ENCODE measurements around the gene ATP6AP1.
A peak's percentile ranks its signal among the peaks of the same experiment; 100 is the strongest.

ATP6AP1 gene

DNA sequence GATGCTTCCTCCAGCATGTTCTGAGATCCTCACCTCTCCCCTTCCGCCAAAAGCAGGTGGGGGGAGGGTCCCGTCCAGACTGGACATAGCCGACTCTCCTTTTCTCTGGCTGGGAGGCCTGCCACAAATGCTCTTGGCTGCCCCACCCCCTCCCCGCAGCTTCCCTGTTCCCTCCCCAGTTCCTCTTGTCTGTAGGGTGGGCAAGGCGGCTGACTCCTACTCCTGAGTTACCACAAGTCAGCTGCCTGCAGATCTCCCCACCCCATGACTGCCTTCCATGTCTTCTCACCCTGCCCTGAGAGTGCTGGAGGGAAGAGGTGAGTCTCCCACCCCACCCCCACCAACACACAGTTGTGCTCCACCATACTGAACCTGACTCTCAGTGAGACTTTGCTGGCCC lies 2.9 kb downstream of the ATP6AP1 start:
- H3K27me3 ChIP-seq (ENCODE audit: control insufficient read depth in 1 of 2, insufficient read depth in 1 of 2, low read length in 2 of 2) = peaks cover 0 to 3% of the 10 kb centered on the region in 2 experiments
- no peak overlapping the region for H3K9ac ChIP-seq (ENCODE audit: low read length)
- H2BK120ac ChIP-seq (ENCODE audit: low read depth, low read length) = no peak overlapping the region
- H3K4me1 ChIP-seq (ENCODE audit: control insufficient read depth, insufficient read depth, low read depth, low read length) = peaks cover 26% of the 10 kb centered on the region
- H3K27ac ChIP-seq (ENCODE audit: low read length, poor library complexity, severe bottlenecking) = no peak overlapping the region
- H3K14ac ChIP-seq (ENCODE audit: low read length in 2 of 2) = no peak overlapping the region
- H2BK12ac ChIP-seq (ENCODE audit: low read length in 2 of 2) = peak overlapping the region in 1 of 2 experiments; percentile 52
- DNase-seq = no peak
- H3K23ac ChIP-seq (ENCODE audit: low read length in 2 of 2) = no peak overlapping the region
- H2AK5ac ChIP-seq (ENCODE audit: low read length, severe bottlenecking) = no peak overlapping the region
- no peak overlapping the region for H4K8ac ChIP-seq (ENCODE audit: low read length)
- WGBS = 81% methylated on average over 3 of the region's 5 CpGs
- H2BK15ac ChIP-seq (ENCODE audit: low read depth, poor library complexity, severe bottlenecking) = no peak overlapping the region
- H2AFZ ChIP-seq (ENCODE audit: low read depth, low read length) = no peak overlapping the region
- no peak overlapping the region for H3K4me2 ChIP-seq (ENCODE audit: low read length, poor library complexity, severe bottlenecking)
- H2BK5ac ChIP-seq (ENCODE audit: low read depth, low read length, poor library complexity, severe bottlenecking) = no peak overlapping the region
- peaks cover 43 to 54% of the 10 kb centered on the region in 2 experiments for H3K36me3 ChIP-seq (ENCODE audit: control insufficient read depth in 1 of 2, insufficient read depth in 2 of 2, low read depth in 1 of 2, low read length in 2 of 2)
- H3K18ac ChIP-seq (ENCODE audit: low read depth in 1 of 2, low read length in 2 of 2) = no peak overlapping the region
- no peak overlapping the region for H4K91ac ChIP-seq (ENCODE audit: low read length)
- no peaks in the 10 kb centered on the region for H3K9me3 ChIP-seq (ENCODE audit: control insufficient read depth, low read length)
- H3K79me1 ChIP-seq (replicated peaks; ENCODE audit: low read length, poor library complexity, severe bottlenecking) = peaks cover 10% of the 10 kb centered on the region
- H3K4ac ChIP-seq (ENCODE audit: low read depth in 1 of 2, low read length in 2 of 2) = no peak overlapping the region
- H3K4me3 ChIP-seq (ENCODE audit: insufficient read depth in 1 of 2, low read depth in 1 of 2, low read length in 2 of 2) = no peak overlapping the region

DNA sequence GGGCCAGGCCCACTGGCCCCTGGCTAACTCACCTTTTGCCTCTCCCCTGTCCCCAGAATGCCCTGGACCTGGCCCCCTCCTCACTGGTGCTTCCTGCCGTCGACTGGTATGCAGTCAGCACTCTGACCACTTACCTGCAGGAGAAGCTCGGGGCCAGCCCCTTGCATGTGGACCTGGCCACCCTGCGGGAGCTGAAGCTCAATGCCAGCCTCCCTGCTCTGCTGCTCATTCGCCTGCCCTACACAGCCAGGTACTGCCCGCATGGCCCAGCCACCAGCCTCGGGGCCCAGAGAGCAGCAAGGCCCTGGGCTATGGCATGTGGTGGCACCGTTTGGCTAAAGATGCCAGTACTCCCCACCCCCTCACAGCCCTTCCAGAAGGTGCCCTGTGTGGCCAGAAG lies 3.7 kb downstream of the ATP6AP1 start:
- no peak overlapping the region for H2BK5ac ChIP-seq (ENCODE audit: low read depth, low read length, poor library complexity, severe bottlenecking)
- H3K9ac ChIP-seq (ENCODE audit: low read length) = no peak overlapping the region
- 96% methylated on average over 4 of the region's 8 CpGs for WGBS
- no peak overlapping the region for H2BK12ac ChIP-seq (ENCODE audit: low read length in 2 of 2)
- no peak overlapping the region for H3K4me3 ChIP-seq (ENCODE audit: insufficient read depth in 1 of 2, low read depth in 1 of 2, low read length in 2 of 2)
- H3K23ac ChIP-seq (ENCODE audit: low read length in 2 of 2) = no peak overlapping the region
- H2AK5ac ChIP-seq (ENCODE audit: low read length, severe bottlenecking) = no peak overlapping the region
- H2BK15ac ChIP-seq (ENCODE audit: low read depth, poor library complexity, severe bottlenecking) = no peak overlapping the region
- H4K8ac ChIP-seq (ENCODE audit: low read length) = no peak overlapping the region
- H2BK120ac ChIP-seq (ENCODE audit: low read depth, low read length) = no peak overlapping the region
- no peak overlapping the region for H3K18ac ChIP-seq (ENCODE audit: low read depth in 1 of 2, low read length in 2 of 2)
- no peak overlapping the region for H3K27ac ChIP-seq (ENCODE audit: low read length, poor library complexity, severe bottlenecking)
- peaks cover 43 to 55% of the 10 kb centered on the region in 2 experiments for H3K36me3 ChIP-seq (ENCODE audit: control insufficient read depth in 1 of 2, insufficient read depth in 2 of 2, low read depth in 1 of 2, low read length in 2 of 2)
- no peak overlapping the region for H3K4ac ChIP-seq (ENCODE audit: low read depth in 1 of 2, low read length in 2 of 2)
- H2AFZ ChIP-seq (ENCODE audit: low read depth, low read length) = no peak overlapping the region
- H3K4me2 ChIP-seq (ENCODE audit: low read length, poor library complexity, severe bottlenecking) = no peak overlapping the region
- peaks cover 0 to 3% of the 10 kb centered on the region in 2 experiments for H3K27me3 ChIP-seq (ENCODE audit: control insufficient read depth in 1 of 2, insufficient read depth in 1 of 2, low read length in 2 of 2)
- H3K9me3 ChIP-seq (ENCODE audit: control insufficient read depth, low read length) = no peaks in the 10 kb centered on the region
- H3K4me1 ChIP-seq (ENCODE audit: control insufficient read depth, insufficient read depth, low read depth, low read length) = peaks cover 26% of the 10 kb centered on the region
- no peak overlapping the region for H3K14ac ChIP-seq (ENCODE audit: low read length in 2 of 2)
- no peak for DNase-seq
- H4K91ac ChIP-seq (ENCODE audit: low read length) = no peak overlapping the region
- H3K79me1 ChIP-seq (replicated peaks; ENCODE audit: low read length, poor library complexity, severe bottlenecking) = peaks cover 10% of the 10 kb centered on the region

- no peak for DNase-seq
- H3K4me2 ChIP-seq (ENCODE audit: low read length, poor library complexity, severe bottlenecking) = no peak overlapping the region
- H2AK5ac ChIP-seq (ENCODE audit: low read length, severe bottlenecking) = no peak overlapping the region
- no peaks in the 10 kb centered on the region for H3K9me3 ChIP-seq (ENCODE audit: control insufficient read depth, low read length)
- no peak overlapping the region for H3K4ac ChIP-seq (ENCODE audit: low read depth in 1 of 2, low read length in 2 of 2)
- 97% methylated on average over 7 of the region's 7 CpGs for WGBS
- no peak overlapping the region for H3K27ac ChIP-seq (ENCODE audit: low read length, poor library complexity, severe bottlenecking)
- H2BK15ac ChIP-seq (ENCODE audit: low read depth, poor library complexity, severe bottlenecking) = no peak overlapping the region
- peaks cover 28% of the 10 kb centered on the region for H3K4me1 ChIP-seq (ENCODE audit: control insufficient read depth, insufficient read depth, low read depth, low read length)
- H2BK120ac ChIP-seq (ENCODE audit: low read depth, low read length) = no peak overlapping the region
- no peak overlapping the region for H2BK12ac ChIP-seq (ENCODE audit: low read length in 2 of 2)
- peaks cover 43 to 55% of the 10 kb centered on the region in 2 experiments for H3K36me3 ChIP-seq (ENCODE audit: control insufficient read depth in 1 of 2, insufficient read depth in 2 of 2, low read depth in 1 of 2, low read length in 2 of 2)
- H4K91ac ChIP-seq (ENCODE audit: low read length) = no peak overlapping the region
- no peak overlapping the region for H3K9ac ChIP-seq (ENCODE audit: low read length)
- no peak overlapping the region for H3K4me3 ChIP-seq (ENCODE audit: insufficient read depth in 1 of 2, low read depth in 1 of 2, low read length in 2 of 2)
- H3K23ac ChIP-seq (ENCODE audit: low read length in 2 of 2) = no peak overlapping the region
- H2AFZ ChIP-seq (ENCODE audit: low read depth, low read length) = no peak overlapping the region
- no peak overlapping the region for H4K8ac ChIP-seq (ENCODE audit: low read length)
- peaks cover 0 to 3% of the 10 kb centered on the region in 2 experiments for H3K27me3 ChIP-seq (ENCODE audit: control insufficient read depth in 1 of 2, insufficient read depth in 1 of 2, low read length in 2 of 2)
- no peak overlapping the region for H2BK5ac ChIP-seq (ENCODE audit: low read depth, low read length, poor library complexity, severe bottlenecking)
- peaks cover 10% of the 10 kb centered on the region for H3K79me1 ChIP-seq (replicated peaks; ENCODE audit: low read length, poor library complexity, severe bottlenecking)
- no peak overlapping the region for H3K14ac ChIP-seq (ENCODE audit: low read length in 2 of 2)
- H3K18ac ChIP-seq (ENCODE audit: low read depth in 1 of 2, low read length in 2 of 2) = no peak overlapping the region
Observed at GRCh38 chrX:154433605-154434004, 5.1 kb downstream of the ATP6AP1 start.

GRCh38 chrX:154434394-154435168 lies 6.1 kb downstream of the ATP6AP1 start:
- no peak overlapping the region for H3K14ac ChIP-seq (ENCODE audit: low read length in 2 of 2)
- no peak overlapping the region for H2BK12ac ChIP-seq (ENCODE audit: low read length in 2 of 2)
- H2BK15ac ChIP-seq (ENCODE audit: low read depth, poor library complexity, severe bottlenecking) = no peak overlapping the region
- WGBS = 100% methylated on average over 3 of the region's 7 CpGs
- no peak overlapping the region for H3K27ac ChIP-seq (ENCODE audit: low read length, poor library complexity, severe bottlenecking)
- no peak overlapping the region for H4K91ac ChIP-seq (ENCODE audit: low read length)
- H3K4ac ChIP-seq (ENCODE audit: low read depth in 1 of 2, low read length in 2 of 2) = no peak overlapping the region
- H3K36me3 ChIP-seq (ENCODE audit: control insufficient read depth in 1 of 2, insufficient read depth in 2 of 2, low read depth in 1 of 2, low read length in 2 of 2) = peaks cover 43 to 64% of the 10 kb centered on the region in 2 experiments
- no peak overlapping the region for H2BK5ac ChIP-seq (ENCODE audit: low read depth, low read length, poor library complexity, severe bottlenecking)
- H3K27me3 ChIP-seq (ENCODE audit: control insufficient read depth in 1 of 2, insufficient read depth in 1 of 2, low read length in 2 of 2) = peaks cover 0 to 3% of the 10 kb centered on the region in 2 experiments
- no peak overlapping the region for H2AFZ ChIP-seq (ENCODE audit: low read depth, low read length)
- DNase-seq = no peak
- no peak overlapping the region for H2AK5ac ChIP-seq (ENCODE audit: low read length, severe bottlenecking)
- H3K23ac ChIP-seq (ENCODE audit: low read length in 2 of 2) = no peak overlapping the region
- H4K8ac ChIP-seq (ENCODE audit: low read length) = no peak overlapping the region
- H3K4me2 ChIP-seq (ENCODE audit: low read length, poor library complexity, severe bottlenecking) = no peak overlapping the region
- peaks cover 10% of the 10 kb centered on the region for H3K79me1 ChIP-seq (replicated peaks; ENCODE audit: low read length, poor library complexity, severe bottlenecking)
- no peaks in the 10 kb centered on the region for H3K9me3 ChIP-seq (ENCODE audit: control insufficient read depth, low read length)
- no peak overlapping the region for H3K4me3 ChIP-seq (ENCODE audit: insufficient read depth in 1 of 2, low read depth in 1 of 2, low read length in 2 of 2)
- H3K18ac ChIP-seq (ENCODE audit: low read depth in 1 of 2, low read length in 2 of 2) = no peak overlapping the region
- no peak overlapping the region for H3K9ac ChIP-seq (ENCODE audit: low read length)
- peaks cover 30% of the 10 kb centered on the region for H3K4me1 ChIP-seq (ENCODE audit: control insufficient read depth, insufficient read depth, low read depth, low read length)
- no peak overlapping the region for H2BK120ac ChIP-seq (ENCODE audit: low read depth, low read length)

Measured in mesenchymal stem cell (in vitro differentiated cells and primary cell).